RWPE2 (cell line): ENCODE data around the gene AGO3.
A peak's percentile ranks its signal among the peaks of the same experiment; 100 is the strongest.

Source experiments
- ATAC-seq: fragments of 200-7000 bp; cut with Tn5 transposase; 3 replicates; pipeline ENCODE4 v1.9.1; 2021; ENCODE audit warnings: low read depth
- DNase-seq: peaks from one replicate; pipeline ENCODE4 v3.0.0-alpha.2; 2020; ENCODE audit warnings: low spot score
- H3K27ac ChIP-seq: fragments of 450-650 bp; 2 replicates; pipeline ENCODE4 v1.5.1; 2017; ENCODE audit warnings: mild to moderate bottlenecking; ENCODE audit not compliant: poor library complexity, severe bottlenecking
- H3K27me3 ChIP-seq: fragments of 250-450 bp; sonication (Bioruptor Pico); 2 replicates; pipeline ENCODE4 v1.5.1; 2021; ENCODE audit warnings: mild to moderate bottlenecking, moderate library complexity; ENCODE audit not compliant: insufficient read depth, poor library complexity, severe bottlenecking
- H3K36me3 ChIP-seq: fragments of 250-450 bp; sonication (Bioruptor Pico); 2 replicates; pipeline ENCODE4 v1.5.1; 2020; ENCODE audit warnings: low read depth, mild to moderate bottlenecking, moderate library complexity
- H3K4me1 ChIP-seq: fragments of 250-450 bp; sonication (Bioruptor Pico); 2 replicates; pipeline ENCODE4 v1.5.1; 2021; ENCODE audit warnings: mild to moderate bottlenecking, moderate library complexity; ENCODE audit not compliant: insufficient read depth, poor library complexity, severe bottlenecking
- H3K4me3 ChIP-seq: fragments of 250-450 bp; sonication (Bioruptor Pico); 2 replicates; pipeline ENCODE4 v1.5.1; 2021; ENCODE audit warnings: mild to moderate bottlenecking, moderate library complexity; ENCODE audit not compliant: severe bottlenecking
- H3K9me3 ChIP-seq: fragments of 250-450 bp; sonication (Bioruptor Pico); 2 replicates; pipeline ENCODE4 v1.5.1; 2021; ENCODE audit warnings: mild to moderate bottlenecking, moderate library complexity; ENCODE audit not compliant: severe bottlenecking
- CTCF ChIP-seq: fragments of 450-650 bp; IDR thresholded peaks from one replicate; pipeline ENCODE4 v1.5.1; 2017; ENCODE audit warnings: mild to moderate bottlenecking, moderate library complexity; ENCODE audit not compliant: poor library complexity, severe bottlenecking

The AGO3 gene

GRCh38 chr1:35923791-35924221, 7.1 kb upstream of the AGO3 start:
- TF ChIP-seq CTCF: no peak
- Histone ChIP-seq H3K4me3 (no peak overlapping the region), H3K27ac (no peak overlapping the region), H3K9me3 (no peaks in the 10 kb centered on the region), H3K4me1 (no peaks in the 10 kb centered on the region), H3K36me3 (peaks cover 15% of the 10 kb centered on the region), H3K27me3 (no peaks in the 10 kb centered on the region)
- DNase-seq: no peak
- no peak for ATAC-seq

GRCh38 chr1:35924838-35925237, 6.1 kb upstream of the AGO3 start:
- no peak for DNase-seq

GRCh38 chr1:35925741-35926140, 5.2 kb upstream of the AGO3 start:
- TF ChIP-seq CTCF: no peak
- ATAC-seq: no peak
- H3K4me1 ChIP-seq: no peaks in the 10 kb centered on the region

More at GRCh38 chr1:35924838-35925237, 6.1 kb upstream of the AGO3 start:
- no peak for ATAC-seq
- H3K4me1 ChIP-seq: no peaks in the 10 kb centered on the region
- H3K27ac ChIP-seq: no peak overlapping the region
- peaks cover 6% of the 10 kb centered on the region; the same call in 1 of the 2 replicates for H3K36me3 ChIP-seq
- H3K9me3 ChIP-seq: no peaks in the 10 kb centered on the region
- no peak for TF ChIP-seq CTCF
- H3K4me3 ChIP-seq: no peak overlapping the region
- no peaks in the 10 kb centered on the region for H3K27me3 ChIP-seq

GRCh38 chr1:35927472-35927871, 3.4 kb upstream of the AGO3 start:
- no peak for TF ChIP-seq CTCF
- no peaks in the 10 kb centered on the region for H3K9me3 ChIP-seq
- H3K4me1 ChIP-seq: no peaks in the 10 kb centered on the region
- DNase-seq: no peak
- no peak for ATAC-seq
- H3K4me3 ChIP-seq: no peak overlapping the region
- H3K27ac ChIP-seq: no peak overlapping the region
- H3K36me3 ChIP-seq: no peaks in the 10 kb centered on the region
- no peaks in the 10 kb centered on the region for H3K27me3 ChIP-seq

More at GRCh38 chr1:35925741-35926140, 5.2 kb upstream of the AGO3 start:
- H3K27ac ChIP-seq: no peak overlapping the region
- no peaks in the 10 kb centered on the region for H3K36me3 ChIP-seq
- H3K4me3 ChIP-seq: no peak overlapping the region
- H3K27me3 ChIP-seq: no peaks in the 10 kb centered on the region
- DNase-seq: no peak
- no peaks in the 10 kb centered on the region for H3K9me3 ChIP-seq

- peak overlapping the region; percentile 90 for H3K4me3 ChIP-seq
- no peaks in the 10 kb centered on the region for H3K36me3 ChIP-seq
- H3K27me3 ChIP-seq: no peaks in the 10 kb centered on the region
- peaks cover 13% of the 10 kb centered on the region for H3K4me1 ChIP-seq
- no peaks in the 10 kb centered on the region for H3K9me3 ChIP-seq
- no peak for TF ChIP-seq CTCF
- DNase-seq: no peak
- H3K27ac ChIP-seq: peak overlapping the region; percentile 81
- ATAC-seq: peak; percentile 15; the same call in 1 of the 3 replicates
These were observed 944 bp upstream of the AGO3 start for GRCh38 chr1:35929730-35930592.
